Suppressor macrophage treated with lipopolysaccharide for 1 hour (primary cell): ENCODE data around the gene GJD4.
A peak's percentile ranks its signal among the peaks of the same experiment; 100 is the strongest.

Source experiments
- DNase-seq, 3 donors: peaks; one replicate each; pipeline ENCODE4 v3.0.0-alpha.2; 2020 to 2022

GJD4 gene

DNA sequence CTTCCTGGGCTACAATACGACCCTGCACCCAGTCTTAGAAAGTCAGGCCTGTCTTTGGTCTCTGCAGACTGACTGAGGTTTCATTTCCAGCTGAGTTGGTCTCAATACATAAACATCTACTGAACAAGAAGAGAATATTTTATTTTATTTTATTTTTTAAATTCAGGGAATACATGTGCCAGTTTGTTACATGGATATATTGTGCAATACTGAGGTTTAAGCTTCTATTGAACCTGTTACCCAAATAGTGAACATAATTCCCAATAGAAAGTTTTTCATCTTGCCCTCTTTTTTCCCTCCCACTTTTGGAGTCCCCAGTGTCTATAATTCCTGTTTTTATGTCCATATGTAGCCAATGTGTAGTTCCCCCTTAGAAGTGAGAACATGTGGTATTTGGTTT lies 26.3 kb downstream of the GJD4 start:
- DNase-seq: no peak

DNA sequence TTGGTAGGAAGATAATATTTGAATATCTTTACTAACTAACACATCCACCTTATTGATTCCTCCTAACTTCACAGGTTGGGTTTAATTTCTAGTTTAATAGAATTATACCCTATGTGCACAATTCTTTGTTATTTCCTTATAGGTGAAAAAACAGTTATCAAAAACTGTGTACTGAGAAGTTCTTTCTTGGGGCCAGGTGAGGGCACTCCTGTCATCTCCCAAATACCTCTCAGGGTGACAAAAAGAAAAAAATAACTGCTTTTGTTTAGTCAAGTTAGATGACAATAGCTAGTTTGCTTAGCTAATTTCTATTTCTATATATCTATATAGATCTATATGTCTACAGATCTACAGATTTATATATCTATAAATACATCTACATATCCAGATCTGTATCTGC lies 26.9 kb downstream of the GJD4 start:
- DNase-seq: no peak

DNA sequence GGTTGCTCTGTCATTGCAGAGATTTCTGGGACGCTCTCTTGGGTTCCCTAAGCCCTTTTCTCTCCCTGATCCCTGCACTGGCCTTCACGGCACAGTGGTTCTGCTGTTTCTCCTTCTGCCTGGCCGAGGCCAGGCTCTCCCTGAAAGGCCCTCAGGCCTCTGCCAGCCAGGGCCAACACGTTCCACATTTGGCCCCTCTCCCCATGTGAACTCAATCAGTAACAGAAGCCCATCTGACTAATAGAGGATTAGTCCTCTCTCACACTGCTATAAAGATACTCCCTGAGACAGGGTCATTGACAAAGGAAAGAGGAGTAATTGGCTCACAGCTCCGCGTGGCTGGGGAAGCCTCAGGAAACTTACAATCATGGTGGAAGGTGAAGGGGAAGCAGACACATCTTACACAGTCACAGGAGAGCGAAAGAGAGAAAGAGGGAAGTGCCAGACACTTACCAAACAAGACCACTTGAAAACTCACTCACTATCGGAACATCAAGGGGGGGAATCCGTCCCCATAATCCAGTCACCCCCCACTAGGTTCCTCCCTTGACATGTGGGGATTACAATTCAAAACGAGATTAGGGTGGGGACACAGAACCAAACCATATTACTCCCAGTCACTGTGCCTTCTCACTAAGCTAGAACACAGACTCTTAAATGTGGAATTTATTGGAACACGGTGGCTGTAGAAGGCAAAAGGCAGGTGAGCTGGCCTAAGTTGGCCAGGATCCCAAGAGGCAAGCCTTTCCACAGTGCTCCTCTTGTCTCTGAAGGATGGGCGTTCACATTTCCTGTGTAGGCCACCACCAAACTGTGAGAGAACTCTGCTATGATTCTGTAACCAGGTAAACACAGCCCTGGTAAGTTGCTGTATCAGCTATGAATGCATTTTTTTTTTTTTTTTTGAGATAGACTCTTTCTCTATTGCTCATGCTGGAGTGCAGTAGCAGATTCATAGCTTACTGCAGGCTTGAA lies 28.2 kb downstream of the GJD4 start:
- no peak for DNase-seq

DNA sequence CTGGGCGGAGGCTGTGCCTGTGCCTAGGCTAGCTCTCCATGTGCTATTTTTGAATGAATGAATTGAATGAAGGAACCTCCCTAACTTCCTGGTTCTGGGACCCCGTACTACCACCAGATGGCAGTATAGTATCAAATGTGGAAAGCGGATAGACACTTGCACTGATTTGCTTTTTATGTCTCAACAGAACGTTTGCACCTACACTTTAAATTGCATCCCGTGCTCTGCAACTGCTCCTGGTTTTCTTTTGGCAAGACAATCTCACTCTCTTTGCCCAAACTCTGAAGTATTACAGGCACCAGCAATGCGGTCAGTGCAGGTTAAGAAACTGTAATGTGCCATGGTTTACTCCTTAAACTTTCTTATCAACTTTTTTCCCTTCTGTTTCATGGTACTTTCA lies 30.4 kb downstream of the GJD4 start:
- DNase-seq: peak; percentile 73 to 87 (median 75)

DNA sequence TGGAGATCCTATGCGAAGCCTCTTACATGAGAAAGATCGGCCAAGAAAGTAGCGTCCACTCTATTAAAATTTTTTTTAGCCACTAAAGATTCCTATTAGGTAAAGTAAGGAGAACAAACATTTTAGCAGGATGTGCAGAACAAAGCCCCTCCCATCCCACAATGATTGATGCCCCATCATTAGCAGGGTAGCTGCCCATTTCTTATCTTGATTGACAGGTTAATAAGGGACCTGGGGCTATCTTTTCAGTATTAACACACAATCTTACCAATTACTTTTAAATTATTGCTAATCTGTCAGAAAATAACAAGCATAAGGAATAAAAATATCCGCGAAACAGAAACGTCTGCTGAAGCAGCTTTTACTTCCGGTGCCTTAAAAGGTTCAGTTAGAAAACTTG lies 31.8 kb downstream of the GJD4 start:
- no peak for DNase-seq

DNA sequence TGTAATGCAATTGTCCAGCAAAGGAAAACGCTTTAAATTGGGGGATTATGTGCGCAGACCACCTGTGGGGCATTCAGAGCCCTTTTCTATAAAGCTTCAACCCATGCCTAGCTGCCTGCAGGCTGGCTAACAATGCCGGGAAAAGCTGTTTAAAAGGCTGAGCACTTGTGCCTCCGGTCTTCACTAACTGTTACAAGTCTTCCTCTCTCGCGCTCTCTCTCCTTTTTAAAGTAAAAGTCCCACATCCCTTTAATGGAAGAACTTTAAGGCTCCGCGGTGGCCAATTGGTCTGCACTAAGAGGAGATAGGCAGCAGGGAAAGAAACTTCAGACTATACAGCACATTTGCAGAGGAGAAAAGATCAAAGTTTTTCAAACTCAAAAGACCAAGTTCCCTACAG lies 32.3 kb downstream of the GJD4 start:
- no peak for DNase-seq

DNA sequence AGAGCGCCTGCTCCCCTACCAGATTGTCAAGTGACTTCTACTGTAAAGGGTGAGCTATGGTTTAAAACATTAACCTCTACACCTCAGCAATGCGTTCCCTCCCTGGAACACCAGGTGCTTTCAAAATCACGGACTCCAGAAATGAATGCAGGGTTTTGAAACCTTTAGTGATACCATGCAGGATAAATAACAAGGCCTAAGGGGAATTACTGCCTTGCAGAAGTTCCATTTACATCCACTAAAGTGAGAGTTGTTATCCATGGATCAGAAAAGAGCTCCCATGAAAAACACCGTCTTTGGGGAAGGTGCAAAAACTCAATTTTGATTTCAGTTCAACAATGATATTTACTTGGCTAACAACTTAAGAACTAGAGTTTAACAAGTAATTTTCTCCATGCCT lies 33.0 kb downstream of the GJD4 start:
- no peak for DNase-seq

DNA sequence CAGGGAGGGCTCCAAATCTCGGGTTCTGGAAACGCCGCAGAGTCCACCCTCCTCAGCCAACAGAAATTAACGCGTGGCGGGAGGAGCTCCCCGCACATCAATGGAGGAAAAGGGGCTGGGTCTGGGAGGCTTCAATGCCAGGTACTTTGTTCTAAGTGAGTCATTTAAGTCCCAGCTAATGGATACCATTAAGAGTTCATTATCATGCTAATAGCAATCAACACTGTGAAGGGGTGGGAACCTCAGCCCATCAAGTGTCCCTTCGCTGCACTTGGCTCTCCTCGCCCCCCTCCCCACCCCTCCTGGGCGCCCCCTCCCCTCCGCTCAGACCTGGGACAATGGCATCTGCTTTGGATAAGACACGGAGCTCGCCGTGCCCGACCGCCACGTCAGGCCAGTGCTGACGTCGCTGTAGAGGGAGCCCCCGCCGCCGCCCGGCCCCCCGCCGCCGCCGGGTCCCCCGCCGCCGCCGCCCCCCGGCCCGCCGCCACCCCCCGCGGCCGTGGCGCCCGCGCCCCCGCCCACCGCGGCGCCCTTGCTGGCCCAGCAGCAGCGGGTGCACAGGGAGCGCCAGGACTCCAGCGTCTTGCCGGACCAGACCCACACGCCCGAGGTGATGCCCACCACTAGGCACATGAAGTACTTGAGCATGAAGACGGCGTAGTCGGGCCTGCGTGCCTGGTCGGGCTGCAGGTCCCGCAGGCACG lies 34.0 kb downstream of the GJD4 start:
- no peak for DNase-seq

DNA sequence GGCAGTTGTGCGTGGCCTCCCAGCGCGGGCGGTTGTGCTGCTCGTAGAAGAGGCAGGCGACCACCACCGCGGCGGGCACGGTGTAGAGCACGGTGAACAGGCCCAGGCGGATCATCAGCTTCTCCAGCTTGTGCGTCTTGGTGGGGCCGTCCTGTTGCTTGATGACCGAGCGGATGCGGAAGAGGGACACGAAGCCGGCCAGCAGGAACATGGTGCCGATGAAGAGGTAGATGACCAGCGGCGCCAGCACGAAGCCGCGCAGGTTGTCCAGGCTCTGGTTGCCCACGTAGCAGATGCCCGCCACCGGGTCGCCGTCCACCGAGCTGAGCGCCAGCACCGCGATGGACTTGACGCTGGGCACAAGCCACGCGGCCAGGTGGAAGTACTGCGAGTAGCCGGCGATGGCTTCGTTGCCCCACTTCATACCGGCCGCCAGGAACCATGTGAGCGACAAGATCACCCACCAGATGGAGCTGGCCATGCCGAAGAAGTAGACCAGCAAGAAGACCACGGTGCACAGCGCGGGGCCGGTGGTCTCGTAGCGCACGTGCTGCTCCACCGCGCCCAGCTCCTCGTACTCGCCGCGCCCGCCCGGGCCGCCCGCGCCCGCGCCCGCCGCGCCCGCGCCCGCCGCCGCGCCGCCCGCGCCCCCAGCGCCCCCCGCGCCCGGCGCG lies 34.7 kb downstream of the GJD4 start:
- DNase-seq: peak in 1 of 3 donors; percentile 17

DNA sequence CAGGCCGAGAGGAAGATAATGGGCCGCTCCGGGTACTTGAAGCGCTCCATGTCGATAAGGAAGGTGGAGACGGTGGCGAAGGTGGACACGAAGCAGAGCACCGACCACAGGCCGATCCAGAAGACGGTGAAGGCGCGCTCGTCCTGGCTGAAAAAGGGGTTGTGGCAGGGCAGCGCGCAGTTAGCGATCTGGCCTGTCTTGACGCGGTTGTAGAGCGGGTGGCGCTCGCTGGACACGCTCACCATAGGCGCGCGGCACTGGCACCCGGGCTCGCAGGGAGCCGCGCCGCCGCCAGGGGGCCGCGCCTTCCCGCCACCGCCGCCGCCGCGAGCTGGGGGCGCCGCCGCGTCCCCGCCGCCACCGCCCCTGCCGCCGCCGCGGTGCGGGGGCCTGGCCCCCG lies 35.3 kb downstream of the GJD4 start:
- peak; percentile 60 to 88 (median 79) for DNase-seq

DNA sequence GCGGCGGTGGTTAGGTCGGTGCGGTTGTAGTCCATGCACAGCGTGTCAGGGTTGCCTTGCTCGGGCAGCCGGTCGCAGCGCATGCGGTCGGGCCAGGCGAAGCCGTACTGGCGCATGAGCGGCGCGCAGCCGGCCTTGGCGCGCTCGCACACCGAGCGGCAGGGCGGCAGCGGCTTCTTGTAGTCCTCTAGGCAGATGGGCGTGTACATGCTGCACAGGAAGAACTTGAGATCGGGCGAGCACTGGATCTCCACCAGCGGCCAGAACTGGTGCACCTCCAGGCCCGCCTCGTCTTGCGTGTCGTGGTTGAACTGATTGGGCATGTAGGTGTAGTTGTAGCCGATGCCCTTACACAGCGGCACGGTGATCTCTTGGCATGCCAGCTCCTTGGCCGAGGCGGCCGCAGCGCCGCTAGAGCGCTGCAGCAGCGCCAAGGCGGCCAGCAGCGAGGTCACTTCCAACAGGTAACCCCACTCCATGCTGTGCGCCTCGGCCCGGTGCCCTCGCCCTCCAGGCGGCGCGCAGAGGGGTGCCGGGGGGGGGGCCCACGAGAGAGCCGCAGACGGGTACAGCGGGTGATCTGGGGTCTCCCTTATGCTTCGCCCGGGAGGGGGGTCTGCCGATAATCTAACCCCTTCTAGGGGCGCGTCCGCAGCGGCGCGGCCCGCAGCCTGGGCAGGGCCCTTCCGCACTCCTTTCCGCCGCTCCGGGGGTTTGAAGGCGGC lies 36.0 kb downstream of the GJD4 start:
- DNase-seq: peak; percentile 51 to 69 (median 53)

DNA sequence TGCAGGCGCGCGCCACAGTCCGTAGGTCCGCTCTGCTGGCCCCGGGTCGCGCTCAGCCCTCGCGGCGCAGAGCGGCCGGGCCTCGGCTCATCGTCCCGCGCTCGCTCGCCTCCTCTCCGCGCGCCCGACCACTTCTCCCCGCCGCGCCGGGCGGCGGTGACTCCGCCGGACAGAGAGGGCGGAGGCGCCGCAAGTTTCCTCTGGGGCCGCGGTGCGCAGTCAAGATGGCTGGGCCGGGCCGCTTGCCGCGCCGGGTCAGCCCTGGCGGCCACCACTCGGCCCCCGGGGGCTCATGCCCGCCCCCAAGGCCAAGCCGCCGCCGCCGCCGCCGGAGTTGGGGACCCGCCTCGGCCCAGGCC lies 36.5 kb downstream of the GJD4 start:
- peak; percentile 56 to 72 (median 62) for DNase-seq

DNA sequence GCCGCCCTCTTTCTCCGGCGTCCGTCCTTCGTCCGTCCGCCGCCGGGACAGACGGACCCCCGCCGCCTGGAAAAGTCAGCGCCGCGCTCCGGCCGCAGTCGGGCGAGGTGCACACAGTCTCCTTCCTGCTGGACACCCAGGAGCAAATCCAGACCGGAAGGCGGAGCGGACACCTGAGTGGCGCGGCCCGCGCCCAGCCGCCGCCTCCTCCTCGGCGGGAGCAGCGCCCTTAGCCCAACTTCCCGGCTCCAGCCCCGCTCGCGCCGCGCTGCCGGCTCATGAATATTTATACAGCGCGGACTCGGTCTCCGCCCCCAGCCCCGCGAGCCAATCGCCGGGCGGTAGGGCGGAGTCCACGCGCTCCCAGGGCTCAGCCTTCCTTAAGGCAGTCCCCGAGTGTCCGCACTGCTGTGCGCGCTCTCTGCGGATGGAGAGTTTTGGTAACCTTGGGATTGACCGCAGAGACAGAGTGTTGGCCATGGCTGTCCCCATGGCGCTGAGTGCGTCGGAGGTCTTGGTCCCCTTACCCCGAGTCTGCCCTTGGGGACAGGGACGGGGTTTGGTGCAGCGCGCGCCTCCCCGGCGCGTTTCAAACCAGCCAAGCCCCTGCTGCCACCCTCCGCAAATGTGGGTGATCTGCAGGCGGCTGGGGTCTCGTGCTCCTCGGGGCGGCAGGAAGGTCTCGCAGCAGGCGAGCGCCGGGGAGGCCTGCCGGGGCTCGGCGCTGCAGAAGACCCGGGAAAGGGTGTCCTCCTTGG lies 37.1 kb downstream of the GJD4 start, which contains the start of gene FZD8:
Gene FZD8, minus strand, starts transcription at position 262 of the 758 bp plus-strand sequence. CDS start 867 bp downstream, outside the sequence.
- peak; percentile 91 to 96 (median 95) for DNase-seq

DNA sequence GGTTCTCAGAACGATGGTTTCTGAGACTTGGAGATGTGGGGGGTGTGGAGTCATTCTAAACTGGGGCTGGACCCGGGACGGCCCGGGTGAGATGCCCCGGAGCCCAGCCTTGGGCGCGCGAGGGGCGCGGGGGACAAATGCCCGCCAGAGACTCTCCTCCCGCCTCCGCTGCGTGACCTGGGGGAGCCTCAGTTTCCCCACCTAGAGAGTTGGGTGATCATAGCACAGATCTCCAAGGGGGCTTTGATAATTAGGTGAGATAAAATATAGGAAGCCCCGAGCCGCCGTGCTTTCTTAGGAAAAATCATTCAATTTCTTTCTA lies 37.6 kb downstream of the GJD4 start:
- no peak for DNase-seq

DNA sequence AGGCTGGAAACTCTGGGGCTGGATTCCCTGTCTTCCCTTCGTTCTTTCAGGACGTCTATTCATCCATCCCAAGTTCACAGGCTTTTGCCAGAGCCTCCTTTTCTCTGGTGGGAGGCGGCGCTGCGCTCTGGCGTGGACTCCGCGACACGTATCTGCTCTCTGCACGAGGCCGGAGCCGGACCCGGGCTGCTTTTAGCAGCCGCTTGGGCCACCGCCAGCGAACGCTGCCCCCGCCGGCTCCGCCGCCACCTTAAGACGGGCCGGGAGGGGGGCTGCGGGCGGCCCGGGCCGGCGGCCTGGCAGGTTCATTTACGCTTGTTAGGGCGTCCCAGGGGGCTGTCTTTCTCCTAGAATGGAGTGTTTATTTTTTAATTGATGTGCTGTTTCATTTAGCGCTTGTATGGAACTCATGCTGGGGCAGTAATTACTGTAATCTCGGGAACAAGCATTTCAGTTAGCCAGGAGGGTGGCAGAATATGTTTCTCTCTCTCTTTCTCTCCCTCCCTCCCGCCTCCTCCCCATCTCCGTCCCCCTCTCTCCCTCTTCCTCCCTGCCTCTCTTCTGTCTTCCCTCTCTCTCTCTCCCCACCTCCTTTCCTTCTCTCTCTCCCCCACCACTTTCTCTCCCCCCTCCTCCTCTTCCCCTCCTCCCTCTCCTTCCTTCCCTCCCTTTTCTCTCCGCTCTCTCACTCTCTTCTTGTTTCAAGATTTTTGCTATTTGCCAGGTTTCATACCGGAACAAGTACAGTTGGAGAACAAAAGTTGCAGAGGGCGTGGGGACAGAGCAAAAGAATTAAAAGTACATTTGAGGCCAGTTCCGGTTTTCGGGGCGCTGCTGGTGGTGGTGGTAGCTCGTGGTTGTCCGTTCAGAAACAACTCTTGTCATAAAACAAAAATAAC lies 38.3 kb downstream of the GJD4 start:
- DNase-seq: peak; percentile 27 to 43 (median 41)

DNA sequence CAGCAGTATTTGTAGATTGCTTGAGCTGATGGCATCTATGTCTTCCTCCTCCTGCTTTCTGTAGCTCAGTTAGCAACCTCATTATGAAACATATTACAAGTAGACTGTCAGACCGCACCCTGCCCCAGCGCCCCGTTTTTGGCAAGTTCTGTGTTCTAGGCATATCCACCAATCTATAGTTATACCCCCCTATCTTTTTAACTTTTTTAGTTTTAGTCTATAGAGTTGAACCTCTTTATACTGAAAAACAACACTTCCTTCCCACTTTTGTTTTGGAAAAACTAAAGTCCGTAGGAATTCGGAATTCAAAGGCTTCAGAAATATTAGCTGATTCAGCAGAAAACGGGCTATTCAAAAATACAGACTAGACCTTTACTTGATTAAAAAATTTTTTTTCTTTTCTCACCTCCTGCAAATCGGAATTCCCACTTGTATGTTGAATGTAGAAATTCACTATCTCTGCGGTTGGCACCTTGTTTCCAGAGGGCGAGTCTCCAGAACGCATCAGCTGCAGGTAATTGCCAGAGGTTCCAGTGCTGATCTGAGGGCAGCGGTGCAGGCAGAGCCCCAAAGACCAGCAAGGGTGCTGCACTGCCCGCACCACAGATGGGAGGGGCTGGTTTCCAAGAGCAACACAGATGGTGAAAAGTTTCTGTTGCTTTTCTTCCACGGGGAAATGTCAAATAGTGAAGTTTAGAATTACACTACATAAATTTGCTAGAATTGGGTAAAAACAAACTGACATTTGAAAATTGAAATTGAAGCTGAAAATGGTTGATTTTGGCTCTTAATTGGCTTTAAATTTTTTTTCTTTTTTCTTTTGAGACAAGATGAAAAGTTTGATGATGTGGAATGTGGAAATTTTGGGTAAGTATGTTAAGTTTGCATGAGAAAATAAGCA lies 39.2 kb downstream of the GJD4 start:
- DNase-seq: no peak

DNA sequence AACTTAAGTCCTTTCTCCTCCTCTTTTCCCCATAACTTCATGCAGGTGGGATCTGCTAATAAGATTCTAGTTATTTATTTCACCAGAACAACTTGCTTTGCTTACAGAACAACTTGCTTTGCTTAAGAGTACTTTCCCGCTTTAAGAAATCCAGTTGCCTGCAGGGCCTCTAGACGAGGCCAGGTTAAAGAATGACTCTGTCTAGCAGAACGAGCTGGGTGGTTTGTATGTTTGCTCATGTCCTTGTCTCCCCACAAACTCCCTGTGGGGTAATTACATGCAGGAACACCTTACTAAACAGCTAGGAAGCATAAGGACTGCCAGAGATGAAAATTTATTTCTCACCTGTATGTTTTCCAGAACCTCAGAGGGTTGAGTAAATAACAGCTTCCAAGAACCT lies 45.8 kb downstream of the GJD4 start:
- DNase-seq: no peak

DNA sequence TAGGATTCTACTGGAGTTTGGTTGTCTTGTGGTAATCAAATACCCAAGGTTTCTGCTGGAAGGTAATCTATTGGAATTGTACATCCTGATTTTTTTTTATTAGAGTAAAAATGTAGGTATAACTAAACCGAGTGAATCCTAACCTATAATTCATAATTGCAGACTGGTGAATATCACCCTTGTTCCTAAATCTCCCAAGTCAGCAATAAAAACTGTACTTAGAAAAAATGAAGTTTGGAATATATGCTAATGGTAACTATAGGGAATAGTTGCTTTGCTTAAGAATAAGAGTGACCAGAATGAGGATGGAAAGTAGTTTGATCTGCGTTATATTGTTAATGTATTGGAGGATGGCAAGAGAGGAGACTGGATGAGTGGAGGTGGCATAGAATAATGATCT lies 47.7 kb downstream of the GJD4 start:
- DNase-seq: no peak

DNA sequence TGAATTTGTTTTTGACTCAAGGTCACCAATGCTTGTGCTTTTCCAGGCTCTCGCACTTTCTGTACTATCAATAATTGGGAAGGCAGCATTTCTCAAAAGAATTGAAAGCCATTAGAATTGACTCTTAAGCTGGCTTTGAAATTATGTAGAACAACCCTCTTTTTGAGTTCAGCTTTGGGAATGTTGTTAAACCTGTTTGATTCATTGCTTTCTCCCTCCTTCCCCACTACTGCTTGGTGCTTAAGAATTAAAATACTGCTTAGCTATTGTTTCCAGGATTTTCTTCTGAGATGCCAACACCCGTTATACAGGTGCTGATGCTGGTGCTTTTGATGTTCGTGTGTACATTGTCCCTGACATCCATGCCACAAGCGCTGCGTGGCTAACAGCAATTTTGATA lies 52.5 kb downstream of the GJD4 start:
- no peak for DNase-seq
